ENCODE data around the gene SHROOM3.
"Not testable (repeated sequence)": the region's sequence is repeated elsewhere in the genome, so short reads cannot be mapped to it uniquely, and the experiment has no call there.

The SHROOM3 gene

DNA sequence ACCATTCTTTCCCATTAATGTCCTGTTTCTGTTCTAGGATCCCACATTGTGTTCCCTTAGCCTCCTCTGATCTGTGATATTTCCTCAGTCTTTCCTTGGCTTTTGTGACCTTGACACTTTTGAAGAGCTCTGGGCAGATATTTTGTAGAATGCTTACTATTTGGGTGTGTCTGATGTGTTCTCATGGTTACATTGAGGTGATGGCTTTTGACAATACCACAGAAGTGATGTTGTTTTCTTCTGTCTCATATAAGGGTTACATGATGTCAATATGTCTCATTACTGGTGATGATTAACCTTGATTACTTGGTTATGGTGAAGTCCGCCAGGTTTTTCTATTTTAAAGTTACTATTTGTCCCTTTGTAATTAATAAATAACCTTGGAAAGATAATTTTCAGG is 279.2 kb downstream of the SHROOM3 start:
- no peaks in the 10 kb centered on the region for H3K9me3 ChIP-seq (ENCODE audit: control insufficient read depth, insufficient read depth, low read length)
- DNase-seq (ENCODE audit: low read depth, low spot score): no peak
- H3K4me1 ChIP-seq (ENCODE audit: control insufficient read depth, insufficient read depth, low read length): peaks cover 2% of the 10 kb centered on the region; the same call in 1 of the 2 replicates
- H3K27me3 ChIP-seq (ENCODE audit: control insufficient read depth, insufficient read depth, low read length): no peaks in the 10 kb centered on the region
- peaks cover 10% of the 10 kb centered on the region; the same call in 1 of the 2 replicates for H3K36me3 ChIP-seq (ENCODE audit: control insufficient read depth, insufficient read depth, low read length)
- H3K4me3 ChIP-seq (ENCODE audit: low read length): no peak overlapping the region
- WGBS (ENCODE audit: insufficient coverage, insufficient read length): no CpG with 5 or more reads among the region's 1 CpG
- H3K27ac ChIP-seq (ENCODE audit: low read length): no peak overlapping the region

DNA sequence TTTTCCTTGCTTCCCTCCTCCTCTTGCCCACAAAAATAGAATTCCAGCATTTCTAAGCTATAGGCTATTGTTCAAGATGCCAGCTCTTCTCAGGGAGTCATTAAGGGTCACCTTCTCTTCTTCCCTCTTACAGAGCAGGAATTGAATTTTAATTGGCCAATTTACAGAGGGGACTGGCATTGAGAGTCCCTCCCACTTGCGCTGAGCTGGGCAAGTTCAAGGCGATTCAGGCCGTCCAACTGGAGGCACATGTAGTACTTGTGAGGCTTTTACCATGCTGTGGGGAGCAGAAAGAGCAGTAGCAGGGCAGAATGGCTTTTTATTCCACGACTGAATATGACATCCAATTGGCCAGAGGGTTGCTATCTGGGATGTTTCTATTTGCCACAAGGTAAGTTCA is 281.0 kb downstream of the SHROOM3 start:
- Histone ChIP-seq H3K9me3 (ENCODE audit: control insufficient read depth, insufficient read depth, low read length) (no peaks in the 10 kb centered on the region), H3K27me3 (ENCODE audit: control insufficient read depth, insufficient read depth, low read length) (no peaks in the 10 kb centered on the region), H3K4me1 (ENCODE audit: control insufficient read depth, insufficient read depth, low read length) (peaks cover 2% of the 10 kb centered on the region; the same call in 1 of the 2 replicates), H3K27ac (ENCODE audit: low read length) (no peak overlapping the region), H3K4me3 (ENCODE audit: low read length) (no peak overlapping the region), H3K36me3 (ENCODE audit: control insufficient read depth, insufficient read depth, low read length) (peaks cover 5% of the 10 kb centered on the region; the same call in 1 of the 2 replicates)
- no peak for DNase-seq (ENCODE audit: low read depth, low spot score)
- WGBS (ENCODE audit: insufficient coverage, insufficient read length): no CpG with 5 or more reads among the region's 4 CpGs

DNA sequence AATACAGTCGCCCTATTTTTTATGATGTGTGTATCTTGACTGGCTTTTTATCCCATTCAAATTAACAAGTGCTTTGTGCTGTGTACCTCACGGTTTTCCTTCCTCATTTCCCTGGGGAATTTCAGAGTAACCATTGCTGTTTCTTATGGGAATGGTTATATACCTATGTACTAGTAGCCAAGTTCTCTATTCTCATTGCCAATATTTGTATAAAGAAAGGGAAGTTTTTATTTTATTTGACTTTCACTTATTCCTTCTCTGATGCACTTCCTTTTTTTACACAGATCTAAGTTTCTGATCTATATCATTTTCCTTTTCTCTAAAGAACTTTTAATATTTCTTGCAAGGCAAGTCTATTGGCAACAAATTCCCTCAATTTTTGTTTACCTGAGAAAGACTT is 281.6 kb downstream of the SHROOM3 start:
- no peak for DNase-seq (ENCODE audit: low read depth, low spot score)
- peaks cover 3% of the 10 kb centered on the region; the same call in 1 of the 2 replicates for H3K36me3 ChIP-seq (ENCODE audit: control insufficient read depth, insufficient read depth, low read length)

DNA sequence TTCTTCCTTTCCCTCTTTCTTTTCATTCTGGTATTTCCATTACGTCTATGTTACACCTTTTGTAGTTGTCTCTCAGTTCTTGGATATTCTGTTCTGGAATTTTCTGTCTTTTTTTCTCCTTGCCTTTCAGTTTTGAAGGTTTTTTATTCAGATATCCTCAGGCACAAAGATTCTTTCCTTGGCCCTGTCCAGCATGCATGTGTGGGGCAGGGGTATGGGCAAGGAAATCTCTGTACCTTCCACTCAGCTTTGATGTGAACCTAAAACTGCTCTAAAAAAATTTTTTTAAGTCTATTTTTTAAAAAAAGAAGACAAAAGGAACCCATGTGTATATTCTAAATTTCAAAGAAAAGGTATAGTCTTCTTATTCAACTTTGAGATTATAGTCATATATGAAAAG is 282.4 kb downstream of the SHROOM3 start:
- H3K27me3 ChIP-seq (ENCODE audit: control insufficient read depth, insufficient read depth, low read length): no peaks in the 10 kb centered on the region
- DNase-seq (ENCODE audit: low read depth, low spot score): no peak
- H3K9me3 ChIP-seq (ENCODE audit: control insufficient read depth, insufficient read depth, low read length): no peaks in the 10 kb centered on the region
- peaks cover 2% of the 10 kb centered on the region; the same call in 1 of the 2 replicates for H3K4me1 ChIP-seq (ENCODE audit: control insufficient read depth, insufficient read depth, low read length)
- H3K36me3 ChIP-seq (ENCODE audit: control insufficient read depth, insufficient read depth, low read length): peaks cover 3% of the 10 kb centered on the region; the same call in 1 of the 2 replicates
- no CpG with 5 or more reads among the region's 1 CpG for WGBS (ENCODE audit: insufficient coverage, insufficient read length)
- H3K4me3 ChIP-seq (ENCODE audit: low read length): no peak overlapping the region
- H3K27ac ChIP-seq (ENCODE audit: low read length): no peak overlapping the region

More for the DNA sequence above, 281.6 kb downstream of the SHROOM3 start:
- peaks cover 2% of the 10 kb centered on the region; the same call in 1 of the 2 replicates for H3K4me1 ChIP-seq (ENCODE audit: control insufficient read depth, insufficient read depth, low read length)
- H3K27ac ChIP-seq (ENCODE audit: low read length): no peak overlapping the region
- no CpG with 5 or more reads among the region's 2 CpGs for WGBS (ENCODE audit: insufficient coverage, insufficient read length)
- no peaks in the 10 kb centered on the region for H3K9me3 ChIP-seq (ENCODE audit: control insufficient read depth, insufficient read depth, low read length)
- H3K27me3 ChIP-seq (ENCODE audit: control insufficient read depth, insufficient read depth, low read length): no peaks in the 10 kb centered on the region
- H3K4me3 ChIP-seq (ENCODE audit: low read length): no peak overlapping the region

DNA sequence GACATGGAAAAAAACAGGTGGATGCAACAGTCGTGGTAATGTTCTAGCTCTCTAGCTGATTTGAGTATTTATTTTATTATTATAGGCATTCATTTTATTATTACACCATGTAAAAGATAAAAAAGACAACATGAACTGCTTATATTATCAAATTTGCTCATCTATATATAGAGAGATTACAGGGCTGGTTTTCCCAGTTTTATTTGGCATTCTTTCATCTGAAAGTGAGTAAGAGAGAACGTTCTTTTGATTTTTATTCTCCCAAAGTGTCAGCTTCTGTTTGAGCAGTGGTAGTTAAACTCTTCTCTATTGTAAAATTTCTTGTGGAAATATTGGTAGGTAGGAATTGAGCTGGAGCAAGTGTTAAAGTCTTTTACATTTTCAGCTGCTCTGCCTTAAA is 283.0 kb downstream of the SHROOM3 start:
- H3K4me3 ChIP-seq (ENCODE audit: low read length): no peak overlapping the region
- no peaks in the 10 kb centered on the region for H3K9me3 ChIP-seq (ENCODE audit: control insufficient read depth, insufficient read depth, low read length)
- no peak overlapping the region for H3K27ac ChIP-seq (ENCODE audit: low read length)
- no CpG with 5 or more reads among the region's 2 CpGs for WGBS (ENCODE audit: insufficient coverage, insufficient read length)
- peaks cover 2% of the 10 kb centered on the region; the same call in 1 of the 2 replicates for H3K4me1 ChIP-seq (ENCODE audit: control insufficient read depth, insufficient read depth, low read length)
- no peaks in the 10 kb centered on the region for H3K36me3 ChIP-seq (ENCODE audit: control insufficient read depth, insufficient read depth, low read length)
- no peaks in the 10 kb centered on the region for H3K27me3 ChIP-seq (ENCODE audit: control insufficient read depth, insufficient read depth, low read length)
- no peak for DNase-seq (ENCODE audit: low read depth, low spot score)

DNA sequence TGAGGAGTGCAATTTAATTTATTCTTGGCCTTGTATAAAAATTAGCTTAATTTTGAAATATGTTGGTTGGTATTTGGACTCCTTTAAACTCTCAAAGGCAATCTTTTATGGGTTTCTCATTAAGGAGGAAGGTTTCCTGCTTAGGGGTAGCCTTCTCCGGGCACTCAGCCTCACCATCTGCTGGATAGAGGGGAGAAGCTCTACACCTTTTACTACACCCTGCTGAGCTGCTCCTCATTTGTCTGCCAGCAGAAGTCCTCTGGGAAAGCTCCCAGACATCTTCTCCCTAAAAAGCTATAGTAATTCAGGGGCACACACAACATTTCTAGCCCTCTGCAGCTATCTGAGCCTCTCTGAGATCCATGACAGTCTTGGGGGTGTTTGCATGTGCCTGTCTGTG is 283.8 kb downstream of the SHROOM3 start:
- Histone ChIP-seq H3K27me3 (ENCODE audit: control insufficient read depth, insufficient read depth, low read length) (no peaks in the 10 kb centered on the region), H3K27ac (ENCODE audit: low read length) (no peak overlapping the region), H3K9me3 (ENCODE audit: control insufficient read depth, insufficient read depth, low read length) (no peaks in the 10 kb centered on the region), H3K4me3 (ENCODE audit: low read length) (no peak overlapping the region), H3K36me3 (ENCODE audit: control insufficient read depth, insufficient read depth, low read length) (no peaks in the 10 kb centered on the region), H3K4me1 (ENCODE audit: control insufficient read depth, insufficient read depth, low read length) (peaks cover 2% of the 10 kb centered on the region; the same call in 1 of the 2 replicates)
- DNase-seq (ENCODE audit: low read depth, low spot score): no peak
- WGBS (ENCODE audit: insufficient coverage, insufficient read length): no CpG with 5 or more reads among the region's 1 CpG

DNA sequence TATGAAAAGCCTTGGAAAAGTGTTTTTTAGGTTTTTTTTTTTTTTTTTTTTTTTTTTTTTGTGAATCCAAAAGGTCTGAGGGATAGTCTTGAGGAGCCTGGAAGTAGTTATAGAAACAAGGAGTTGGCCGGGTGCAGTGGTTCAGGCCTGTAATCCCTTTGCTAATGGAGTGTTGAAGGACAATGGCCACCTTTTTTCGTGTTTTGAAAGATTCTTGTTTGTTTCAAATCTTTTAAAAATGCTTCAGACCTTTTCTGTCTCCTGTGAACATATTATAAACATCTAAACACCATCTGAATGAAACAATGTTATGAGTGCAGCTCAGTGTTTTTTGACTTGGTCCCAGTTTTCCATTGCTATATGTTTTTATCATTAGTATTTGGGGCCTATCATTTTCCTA is 285.1 kb downstream of the SHROOM3 start:
- no peak for DNase-seq (ENCODE audit: low read depth, low spot score)
- Histone ChIP-seq H3K27ac (ENCODE audit: low read length) (no peak overlapping the region), H3K4me1 (ENCODE audit: control insufficient read depth, insufficient read depth, low read length) (peaks cover 2% of the 10 kb centered on the region; the same call in 1 of the 2 replicates), H3K9me3 (ENCODE audit: control insufficient read depth, insufficient read depth, low read length) (no peaks in the 10 kb centered on the region), H3K4me3 (ENCODE audit: low read length) (no peak overlapping the region), H3K36me3 (ENCODE audit: control insufficient read depth, insufficient read depth, low read length) (no peaks in the 10 kb centered on the region), H3K27me3 (ENCODE audit: control insufficient read depth, insufficient read depth, low read length) (no peaks in the 10 kb centered on the region)
- WGBS (ENCODE audit: insufficient coverage, insufficient read length): no CpG with 5 or more reads among the region's 2 CpGs

DNA sequence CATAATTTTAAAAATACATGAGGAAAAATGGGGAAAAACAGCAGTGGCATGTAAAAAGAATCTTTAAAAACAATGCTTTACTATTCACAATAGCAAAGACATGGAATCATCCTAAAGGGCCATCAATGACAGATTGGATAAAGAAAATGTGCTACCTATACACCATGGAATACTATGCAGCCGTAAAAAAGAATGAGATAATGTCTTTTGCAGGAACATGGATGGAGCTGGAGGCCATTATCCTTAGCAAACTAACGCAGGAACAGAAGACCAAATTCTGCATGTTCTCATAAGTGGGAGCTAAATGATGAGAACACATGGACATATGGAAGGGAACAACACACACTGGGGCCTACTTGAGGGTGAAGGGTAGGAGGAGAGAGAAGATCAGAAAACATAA is 287.1 kb downstream of the SHROOM3 start:
- not testable (repeated sequence) for H3K36me3 ChIP-seq (ENCODE audit: control insufficient read depth, insufficient read depth, low read length); H3K27ac ChIP-seq (ENCODE audit: low read length); H3K4me1 ChIP-seq (ENCODE audit: control insufficient read depth, insufficient read depth, low read length); H3K4me3 ChIP-seq (ENCODE audit: low read length); H3K27me3 ChIP-seq (ENCODE audit: control insufficient read depth, insufficient read depth, low read length); H3K9me3 ChIP-seq (ENCODE audit: control insufficient read depth, insufficient read depth, low read length); DNase-seq (ENCODE audit: low read depth, low spot score)
- no CpG with 5 or more reads among the region's 2 CpGs for WGBS (ENCODE audit: insufficient coverage, insufficient read length)

DNA sequence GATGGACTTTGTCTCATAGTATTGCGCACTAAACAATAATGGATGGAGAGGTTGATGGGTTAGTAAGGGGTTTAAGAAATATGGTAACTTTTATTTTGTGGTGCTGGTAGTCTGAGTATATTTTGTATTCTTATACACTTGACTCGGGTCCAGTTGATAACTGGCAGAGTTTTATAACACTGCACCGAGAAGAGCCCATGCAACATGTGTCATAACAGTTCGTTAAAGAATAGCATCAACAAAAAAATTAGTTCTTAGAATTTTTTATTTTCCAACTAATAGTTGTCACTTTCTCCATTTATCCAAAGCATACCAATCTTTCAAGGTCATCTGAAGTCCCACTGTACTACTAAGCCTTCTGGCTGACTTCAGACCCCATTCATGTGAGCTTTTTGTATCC is 287.8 kb downstream of the SHROOM3 start:
- no CpG with 5 or more reads among the region's 4 CpGs for WGBS (ENCODE audit: insufficient coverage, insufficient read length)
- no peak for DNase-seq (ENCODE audit: low read depth, low spot score)
- Histone ChIP-seq H3K36me3 (ENCODE audit: control insufficient read depth, insufficient read depth, low read length) (no peaks in the 10 kb centered on the region), H3K9me3 (ENCODE audit: control insufficient read depth, insufficient read depth, low read length) (no peaks in the 10 kb centered on the region), H3K27me3 (ENCODE audit: control insufficient read depth, insufficient read depth, low read length) (no peaks in the 10 kb centered on the region), H3K4me1 (ENCODE audit: control insufficient read depth, insufficient read depth, low read length) (peaks cover 1% of the 10 kb centered on the region; the same call in 1 of the 2 replicates), H3K27ac (ENCODE audit: low read length) (no peak overlapping the region), H3K4me3 (ENCODE audit: low read length) (no peak overlapping the region)

DNA sequence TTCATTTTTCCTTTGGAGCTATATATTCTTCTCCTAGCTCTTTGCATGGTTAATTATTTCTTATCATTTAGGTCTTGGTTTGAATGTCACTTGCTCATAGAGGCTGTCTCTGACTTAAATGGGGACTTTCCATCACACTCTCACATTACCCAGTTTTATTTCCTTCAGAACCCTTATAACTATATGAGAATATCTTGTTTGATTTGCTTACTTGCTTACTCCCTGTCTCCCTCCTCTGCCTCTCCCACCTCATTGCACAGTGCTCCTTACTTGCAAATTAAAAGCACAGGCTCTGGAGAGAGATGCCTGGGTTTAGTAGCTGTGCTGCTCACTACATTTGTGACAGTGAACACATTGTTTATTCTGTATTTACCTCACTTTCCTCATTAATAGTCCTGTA is 288.3 kb downstream of the SHROOM3 start:
- Histone ChIP-seq H3K4me1 (ENCODE audit: control insufficient read depth, insufficient read depth, low read length) (peaks cover 1% of the 10 kb centered on the region; the same call in 1 of the 2 replicates), H3K9me3 (ENCODE audit: control insufficient read depth, insufficient read depth, low read length) (no peaks in the 10 kb centered on the region), H3K36me3 (ENCODE audit: control insufficient read depth, insufficient read depth, low read length) (no peaks in the 10 kb centered on the region), H3K27ac (ENCODE audit: low read length) (no peak overlapping the region), H3K4me3 (ENCODE audit: low read length) (no peak overlapping the region), H3K27me3 (ENCODE audit: control insufficient read depth, insufficient read depth, low read length) (no peaks in the 10 kb centered on the region)
- no peak for DNase-seq (ENCODE audit: low read depth, low spot score)

DNA sequence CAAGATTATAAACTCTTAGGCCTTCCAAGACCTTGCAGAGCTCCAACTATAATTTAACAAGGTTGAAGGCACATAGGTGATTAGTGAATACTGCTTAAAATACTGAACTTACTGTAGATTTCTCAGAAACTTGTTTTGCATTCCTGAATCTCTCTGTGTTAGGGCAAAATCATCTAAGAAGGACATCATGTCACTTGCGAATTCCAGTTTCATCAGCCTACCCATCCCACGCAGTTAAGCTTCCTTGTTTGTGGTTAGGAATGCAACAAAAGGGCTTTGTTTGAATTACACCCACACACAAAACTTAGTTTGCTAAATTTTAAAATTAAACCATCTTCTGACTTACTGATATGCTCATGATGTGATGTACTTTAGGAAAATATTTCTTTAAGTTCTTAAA is 288.9 kb downstream of the SHROOM3 start:
- no CpG with 5 or more reads among the region's 2 CpGs for WGBS (ENCODE audit: insufficient coverage, insufficient read length)
- Histone ChIP-seq H3K27ac (ENCODE audit: low read length) (no peak overlapping the region), H3K9me3 (ENCODE audit: control insufficient read depth, insufficient read depth, low read length) (no peaks in the 10 kb centered on the region), H3K27me3 (ENCODE audit: control insufficient read depth, insufficient read depth, low read length) (no peaks in the 10 kb centered on the region), H3K4me3 (ENCODE audit: low read length) (no peak overlapping the region), H3K4me1 (ENCODE audit: control insufficient read depth, insufficient read depth, low read length) (peaks cover 1% of the 10 kb centered on the region; the same call in 1 of the 2 replicates), H3K36me3 (ENCODE audit: control insufficient read depth, insufficient read depth, low read length) (no peaks in the 10 kb centered on the region)
- DNase-seq (ENCODE audit: low read depth, low spot score): no peak
